ENCODE data around the gene LIPG. TPM values are rescaled to one million over a fixed set of nuclear protein-coding genes. Genes with fewer than 3 reads are reported as not detected.
A peak's percentile ranks its signal among the peaks of the same experiment; 100 is the strongest.

The LIPG gene
- total and polyA plus RNA-seq, 2 experiments from 2014 or later = 43.4 to 85.2 TPM

- Histone ChIP-seq H2AFZ (peak overlapping the region; percentile 3), H3K4me2 (peak overlapping the region; percentile 20), H3K9me3 (ENCODE audit: low read depth) (peaks cover 2% of the 10 kb centered on the region), H3K27ac (peak overlapping the region; percentile 79), H3K4me3 (no peak overlapping the region), H3K4me1 (ENCODE audit: insufficient read depth) (peaks cover 13% of the 10 kb centered on the region), H3K9me2 (replicated peaks; ENCODE audit: insufficient read depth) (no peaks in the 10 kb centered on the region), H3K36me3 (replicated peaks; ENCODE audit: insufficient read depth, low read depth) (no peaks in the 10 kb centered on the region), H3K27me3 (no peaks in the 10 kb centered on the region), H4K20me1 (ENCODE audit: insufficient read depth, poor library complexity, severe bottlenecking) (no peaks in the 10 kb centered on the region), H3K79me2 (no peaks in the 10 kb centered on the region)
- DNase-seq (ENCODE audit: low spot score) = no peak
- TF ChIP-seq EZH2phosphoT487 (IDR thresholded peaks at IDR 0.05; ENCODE audit: low read depth, severe bottlenecking, unreplicated experiment) (no peak), EZH2 (IDR thresholded peaks at IDR 0.05; ENCODE audit: borderline replicate concordance) (no peak), CTCF (IDR thresholded peaks at IDR 0.05; ENCODE audit: poor library complexity) (no peak)
- 42% methylated on average over 3 of the region's 3 CpGs for WGBS (ENCODE audit: low lambda C conversion rate, missing lambda C conversion rate)
These were observed 32.3 kb upstream of the LIPG start for GRCh38 chr18:49529596-49529995.

GRCh38 chr18:49531678-49532153 lies 30.1 kb upstream of the LIPG start:
- peaks cover 8% of the 10 kb centered on the region for H3K9me3 ChIP-seq (ENCODE audit: low read depth)
- 73% methylated on average over 10 of the region's 10 CpGs for WGBS (ENCODE audit: low lambda C conversion rate, missing lambda C conversion rate)

GRCh38 chr18:49534846-49535601 lies 26.8 kb upstream of the LIPG start:
- Histone ChIP-seq H3K79me2 (no peaks in the 10 kb centered on the region), H3K4me1 (ENCODE audit: insufficient read depth) (peaks cover 3% of the 10 kb centered on the region), H3K27me3 (no peaks in the 10 kb centered on the region), H3K9me2 (replicated peaks; ENCODE audit: insufficient read depth) (no peaks in the 10 kb centered on the region), H3K4me3 (no peak overlapping the region), H3K9me3 (ENCODE audit: low read depth) (peaks cover 8% of the 10 kb centered on the region), H3K36me3 (replicated peaks; ENCODE audit: insufficient read depth, low read depth) (no peaks in the 10 kb centered on the region), H4K20me1 (ENCODE audit: insufficient read depth, poor library complexity, severe bottlenecking) (no peaks in the 10 kb centered on the region), H2AFZ (no peak overlapping the region), H3K4me2 (no peak overlapping the region), H3K27ac (no peak overlapping the region)
- 92% methylated on average over 1 of the region's 1 CpG for WGBS (ENCODE audit: low lambda C conversion rate, missing lambda C conversion rate)
- no peak for TF ChIP-seq EZH2phosphoT487 (IDR thresholded peaks at IDR 0.05; ENCODE audit: low read depth, severe bottlenecking, unreplicated experiment)
- no peak for DNase-seq (ENCODE audit: low spot score)

More at GRCh38 chr18:49531678-49532153, 30.1 kb upstream of the LIPG start:
- Histone ChIP-seq H3K9me2 (replicated peaks; ENCODE audit: insufficient read depth) (no peaks in the 10 kb centered on the region), H4K20me1 (ENCODE audit: insufficient read depth, poor library complexity, severe bottlenecking) (no peaks in the 10 kb centered on the region), H3K4me3 (no peak overlapping the region), H3K27me3 (no peaks in the 10 kb centered on the region), H3K4me2 (no peak overlapping the region), H3K27ac (no peak overlapping the region), H2AFZ (no peak overlapping the region), H3K36me3 (replicated peaks; ENCODE audit: insufficient read depth, low read depth) (no peaks in the 10 kb centered on the region), H3K4me1 (ENCODE audit: insufficient read depth) (peaks cover 13% of the 10 kb centered on the region), H3K79me2 (no peaks in the 10 kb centered on the region)
- no peak for DNase-seq (ENCODE audit: low spot score)
- TF ChIP-seq CTCF (IDR thresholded peaks at IDR 0.05; ENCODE audit: poor library complexity) (no peak), EZH2phosphoT487 (IDR thresholded peaks at IDR 0.05; ENCODE audit: low read depth, severe bottlenecking, unreplicated experiment) (no peak)

- Histone ChIP-seq H3K27ac (no peak overlapping the region), H3K4me3 (no peak overlapping the region), H3K9me2 (replicated peaks; ENCODE audit: insufficient read depth) (no peaks in the 10 kb centered on the region), H3K9me3 (ENCODE audit: low read depth) (peaks cover 8% of the 10 kb centered on the region), H3K4me1 (ENCODE audit: insufficient read depth) (no peaks in the 10 kb centered on the region), H3K79me2 (no peaks in the 10 kb centered on the region), H3K27me3 (no peaks in the 10 kb centered on the region), H3K36me3 (replicated peaks; ENCODE audit: insufficient read depth, low read depth) (no peaks in the 10 kb centered on the region), H2AFZ (no peak overlapping the region), H3K4me2 (no peak overlapping the region), H4K20me1 (ENCODE audit: insufficient read depth, poor library complexity, severe bottlenecking) (no peaks in the 10 kb centered on the region)
- no peak for TF ChIP-seq EZH2phosphoT487 (IDR thresholded peaks at IDR 0.05; ENCODE audit: low read depth, severe bottlenecking, unreplicated experiment)
- no peak for TF ChIP-seq EZH2 (IDR thresholded peaks at IDR 0.05; ENCODE audit: borderline replicate concordance)
- no peak for TF ChIP-seq CTCF (IDR thresholded peaks at IDR 0.05; ENCODE audit: poor library complexity)
- no peak for DNase-seq (ENCODE audit: low spot score)
- 59% methylated on average over 6 of the region's 6 CpGs for WGBS (ENCODE audit: low lambda C conversion rate, missing lambda C conversion rate)
These were observed 24.5 kb upstream of the LIPG start for GRCh38 chr18:49537232-49537896.
